GM12801 (cell line): ENCODE data around the gene MCF2L2.

Experiments used
- CTCF ChIP-seq: IDR thresholded peaks from one replicate; pipeline ENCODE4 v1.5.1; 2011; ENCODE audit warnings: control low read depth; ENCODE audit not compliant: insufficient read length; ENCODE audit errors: extremely low read depth

MCF2L2 gene

DNA sequence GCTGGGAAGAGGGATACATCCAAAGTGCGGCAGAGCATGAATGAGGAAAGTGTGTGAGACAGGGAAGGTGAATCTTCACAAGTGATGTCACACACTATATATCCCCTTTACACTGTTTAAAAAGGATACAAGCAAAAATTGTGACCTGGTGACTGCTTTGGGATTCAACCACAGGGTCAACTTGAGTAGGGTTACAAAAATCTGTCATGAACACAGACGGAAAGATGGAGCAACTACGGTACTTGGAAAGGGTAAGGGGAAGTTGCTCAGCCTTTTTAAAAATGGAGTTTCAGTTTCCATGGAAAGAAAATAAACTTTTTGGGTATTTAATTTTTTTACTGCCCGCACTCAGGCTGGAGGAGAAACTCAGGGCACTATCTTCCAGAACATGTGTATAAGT, 115.1 kb downstream of the MCF2L2 start:
- TF ChIP-seq CTCF = no peak

GRCh38 chr3:183312433-183312832, 116.0 kb downstream of the MCF2L2 start:
- no peak for TF ChIP-seq CTCF

DNA sequence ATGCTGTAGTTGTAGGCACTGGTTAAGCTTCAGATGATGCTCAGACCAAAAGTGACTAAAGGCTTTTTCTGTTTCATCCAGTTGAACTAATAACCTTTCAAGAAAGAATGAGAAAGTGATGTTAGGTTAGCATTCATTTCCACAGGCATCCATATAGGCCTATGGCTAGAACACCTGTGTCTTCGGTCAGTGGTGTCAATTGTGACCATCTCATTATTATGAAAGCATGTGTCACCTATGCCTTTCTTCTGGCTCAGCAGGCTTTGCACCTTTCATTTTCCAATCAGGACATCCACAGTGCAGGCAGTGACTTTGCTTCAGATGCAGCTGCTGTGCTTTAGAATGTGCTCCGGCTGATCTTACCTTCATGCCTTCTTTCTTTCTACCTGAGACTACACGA, 117.5 kb downstream of the MCF2L2 start:
- TF ChIP-seq CTCF = no peak

DNA sequence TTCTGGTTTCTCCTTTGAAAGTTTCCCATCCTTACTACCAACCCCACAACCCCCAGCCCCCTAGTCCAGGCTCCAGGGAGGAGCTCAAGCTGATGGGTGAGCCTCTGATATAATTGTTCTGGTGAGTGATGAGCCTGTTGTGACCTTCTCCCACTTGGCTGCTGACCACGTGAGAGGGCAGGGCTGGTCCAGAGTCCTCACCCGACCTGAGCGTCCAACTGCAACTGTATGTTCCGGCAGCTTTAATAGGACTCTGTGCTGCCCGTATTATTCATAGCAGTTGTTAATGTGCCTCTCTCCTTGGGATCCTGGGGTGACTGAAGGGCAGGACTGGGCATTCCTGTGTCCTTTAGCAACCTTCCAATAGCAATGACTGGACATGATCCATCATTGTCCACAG, 119.1 kb downstream of the MCF2L2 start:
- no peak for TF ChIP-seq CTCF

DNA sequence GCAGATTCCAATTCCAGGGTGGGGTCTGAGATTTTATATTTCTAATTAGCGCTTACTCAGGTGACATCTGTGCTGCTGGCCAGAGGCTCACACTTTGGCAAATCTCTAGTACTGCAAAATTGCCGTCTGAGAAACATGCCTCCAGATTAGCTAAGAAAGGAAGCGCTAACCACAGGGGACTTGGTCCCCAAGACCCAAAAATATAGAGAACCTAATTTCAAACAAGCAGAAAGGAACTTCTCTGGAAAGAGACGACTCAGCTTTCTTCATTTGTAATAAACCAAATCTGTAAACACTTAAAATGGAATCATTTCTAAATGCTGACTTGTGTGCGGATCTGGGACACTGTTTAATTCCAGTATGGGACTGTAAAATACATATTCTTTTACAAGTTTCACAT, 119.7 kb downstream of the MCF2L2 start:
- TF ChIP-seq CTCF = no peak

- no peak for TF ChIP-seq CTCF
Observed at GRCh38 chr3:183307749-183308148, 120.7 kb downstream of the MCF2L2 start.

DNA sequence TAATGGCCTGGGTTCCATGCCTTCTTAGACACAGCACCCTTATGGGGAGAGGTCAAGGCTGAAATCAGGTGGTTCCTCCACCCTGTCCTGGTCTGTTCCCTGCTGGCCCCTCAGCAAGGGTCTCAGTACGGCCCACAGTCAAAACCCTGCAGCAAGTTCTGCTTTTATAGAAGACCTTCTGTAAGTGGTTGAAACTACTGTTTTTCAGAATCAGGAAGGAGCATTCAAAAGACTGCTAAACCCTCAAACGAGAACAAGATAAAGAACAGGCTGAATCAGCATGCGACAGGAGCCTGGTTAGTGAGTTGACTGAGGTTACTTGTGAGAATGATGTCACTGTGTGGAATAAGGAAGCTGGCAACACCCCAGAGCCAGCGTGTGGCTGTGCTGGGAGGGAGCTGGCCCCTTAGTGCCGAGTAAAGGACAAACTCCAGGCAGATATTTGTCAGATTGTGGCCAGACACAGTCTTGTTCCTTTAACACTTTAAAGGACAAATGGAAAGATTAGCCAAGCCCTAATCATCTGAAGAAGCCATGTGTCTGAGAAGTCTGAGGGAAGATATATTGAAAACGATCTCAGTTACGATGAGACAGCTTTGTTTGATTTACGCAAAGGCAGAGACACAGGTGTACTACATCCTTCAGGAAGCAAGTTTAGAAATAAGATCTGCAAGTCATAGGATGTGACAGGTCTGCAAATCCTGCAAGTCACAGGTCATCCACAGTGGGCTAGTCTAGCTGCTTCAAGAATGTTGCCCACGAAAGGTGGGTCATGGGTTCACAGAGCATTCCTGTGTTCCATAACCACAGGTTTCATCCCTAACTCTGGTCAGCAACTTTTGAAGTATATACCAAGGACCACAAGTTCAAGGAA, 121.4 kb downstream of the MCF2L2 start:
- no peak for TF ChIP-seq CTCF

GRCh38 chr3:183303690-183304089, 124.7 kb downstream of the MCF2L2 start:
- no peak for TF ChIP-seq CTCF
